CD4-positive, CD25-positive, alpha-beta regulatory T cell (primary cell): ENCODE measurements around the gene VPS33B. TPM values are rescaled to one million over a fixed set of nuclear protein-coding genes. Genes with fewer than 3 reads are reported as not detected.

Experiments
- ATAC-seq, 2 donors: fragments of 150-1000 bp; cut with Tn5 transposase; one replicate each; pipeline ENCODE4 v1.10.0; 2021; ENCODE audit warnings: low read depth in 2 of 2, moderate number of reproducible peaks in 2 of 2, moderate library complexity in 1 of 2
- DNase-seq, 3 donors: peaks; one replicate each; pipeline versions ENCODE4 v3.0.0 to v3.0.0-alpha.2; 2012 to 2022; ENCODE audit warnings: mixed read lengths in 1 of 3
- H3K27ac ChIP-seq: one replicate; pipeline ENCODE4 v1.7.0; 2013; ENCODE audit warnings: mild to moderate bottlenecking, low read length; ENCODE audit not compliant: insufficient read depth, poor library complexity, severe bottlenecking
- H3K27me3 ChIP-seq: one replicate; pipeline ENCODE4 v1.7.0; 2013; ENCODE audit warnings: low read length; ENCODE audit not compliant: control insufficient read depth, insufficient read depth
- H3K36me3 ChIP-seq: one replicate; pipeline ENCODE4 v1.7.0; 2013; ENCODE audit warnings: mild to moderate bottlenecking, low read length, moderate library complexity; ENCODE audit not compliant: control insufficient read depth, insufficient read depth
- H3K4me1 ChIP-seq: 2 replicates; pipeline ENCODE4 v1.7.0; 2013; ENCODE audit warnings: mild to moderate bottlenecking, low read length; ENCODE audit not compliant: insufficient read depth, control insufficient read depth, poor library complexity, severe bottlenecking
- H3K4me3 ChIP-seq: one replicate; pipeline ENCODE4 v1.7.0; 2013; ENCODE audit warnings: low read depth, mild to moderate bottlenecking, low read length, moderate library complexity
- H3K9me3 ChIP-seq, 2 experiments: 1 replicate in 1 of 2; 2 replicates in 1 of 2; pipeline ENCODE4 v1.7.0; 2013; ENCODE audit warnings: low read length in 2 of 2, mild to moderate bottlenecking in 1 of 2, moderate library complexity in 1 of 2; ENCODE audit not compliant: control insufficient read depth in 2 of 2
- H3K27ac Mint-ChIP-seq, 3 donors: one replicate each; pipeline ENCODE4 v1.8.0; 2020 to 2022; ENCODE audit warnings: mild to moderate bottlenecking in 3 of 3, mixed read lengths in 3 of 3, moderate library complexity in 2 of 3
- H3K27me3 Mint-ChIP-seq: one replicate; pipeline ENCODE4 v1.8.0; 2022; ENCODE audit warnings: mild to moderate bottlenecking, mixed read lengths
- H3K36me3 Mint-ChIP-seq: one replicate; pipeline ENCODE4 v1.8.0; 2020; ENCODE audit warnings: mixed read lengths
- H3K4me1 Mint-ChIP-seq, 4 donors: one replicate each; pipeline ENCODE4 v1.8.0; 2020 to 2022; ENCODE audit warnings: mixed read lengths in 4 of 4, mild to moderate bottlenecking in 1 of 4
- H3K4me3 Mint-ChIP-seq, 4 donors: one replicate each; pipeline ENCODE4 v1.8.0; 2020 to 2022; ENCODE audit warnings: mild to moderate bottlenecking in 4 of 4, mixed read lengths in 4 of 4, moderate library complexity in 3 of 4
- H3K9me3 Mint-ChIP-seq, 7 donors: one replicate each; pipeline ENCODE4 v1.8.0; 2020 to 2022; ENCODE audit warnings: mixed read lengths in 7 of 7, mild to moderate bottlenecking in 3 of 7, moderate library complexity in 2 of 7
- polyA plus RNA-seq, 4 donors: library from polyadenylated mRNA; unstranded; fragments of 300-500 nt; fragmentation: Illumina TruSeq; gene quantifications; one replicate each; pipeline ENCODE4 v1.2.3, GENCODE V29; 2021
- total RNA-seq: library from RNA; stranded (reverse); gene quantifications from one replicate; pipeline ENCODE4 v1.2.3, GENCODE V29; 2022

VPS33B gene
- total and polyA plus RNA-seq, 5 donors from 2014 or later, result 5.5 to 22.2 (median 9.4) TPM

DNA sequence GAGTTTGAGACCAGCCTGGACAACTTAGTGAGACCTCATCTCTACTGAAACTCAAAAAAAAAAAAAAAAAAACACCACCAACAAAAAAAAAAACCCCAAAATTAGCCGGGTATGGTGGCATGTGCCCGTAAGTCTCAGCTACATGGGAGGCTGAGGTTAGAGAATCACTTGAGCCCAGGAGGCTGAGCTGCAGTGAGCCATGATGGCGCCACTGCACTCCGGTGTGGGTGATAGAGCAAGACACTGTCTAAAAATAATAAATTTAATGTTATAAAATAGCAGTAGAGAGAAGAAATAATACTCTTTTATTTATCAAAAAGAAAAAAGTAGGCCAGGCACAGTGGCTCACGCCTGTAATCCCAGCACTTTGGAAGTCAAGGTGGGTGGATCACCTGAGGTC is 50.3 kb downstream of the VPS33B start:
- Histone ChIP-seq H3K27me3 (no peaks in the 10 kb centered on the region), H3K36me3 (peaks cover 42% of the 10 kb centered on the region), H3K9me3 (no peaks in the 10 kb centered on the region), H3K4me1 (no peaks in the 10 kb centered on the region), H3K27ac (no peak overlapping the region), H3K4me3 (no peak overlapping the region)
- peaks cover 19% of the 10 kb centered on the region for H3K36me3 Mint-ChIP-seq
- no peak overlapping the region for H3K27ac Mint-ChIP-seq
- H3K9me3 Mint-ChIP-seq, result no peaks in the 10 kb centered on the region
- no peak overlapping the region for H3K4me3 Mint-ChIP-seq
- peaks cover 0 to 5% (median 0%) of the 10 kb centered on the region in 4 donors for H3K4me1 Mint-ChIP-seq
- ATAC-seq, result no peak
- H3K27me3 Mint-ChIP-seq, result no peaks in the 10 kb centered on the region
- no peak for DNase-seq

DNA sequence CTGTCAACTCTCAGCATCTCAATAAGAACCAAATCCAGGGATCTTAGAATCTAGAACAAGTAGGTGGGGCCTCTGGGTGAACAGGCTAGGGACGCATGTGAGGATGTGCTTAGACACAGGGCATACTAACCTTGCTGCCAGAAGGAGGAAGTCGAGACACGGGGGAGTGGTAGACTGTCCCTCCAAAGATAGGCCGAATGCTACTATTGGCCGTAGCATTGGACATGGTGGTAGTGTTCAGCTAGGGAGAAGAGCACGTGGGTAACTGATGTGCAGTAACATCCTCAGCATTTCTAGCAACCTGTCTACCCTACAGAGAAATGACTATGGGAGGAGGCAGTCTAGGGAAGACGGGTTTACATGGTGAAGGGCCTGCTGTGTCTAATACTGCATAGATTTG is 52.1 kb downstream of the VPS33B start:
- H3K4me1 Mint-ChIP-seq, result peaks cover 0 to 5% (median under 1%) of the 10 kb centered on the region in 4 donors
- no peak overlapping the region for H3K27ac Mint-ChIP-seq
- Histone ChIP-seq H3K27me3 (no peaks in the 10 kb centered on the region), H3K9me3 (no peaks in the 10 kb centered on the region), H3K4me3 (no peak overlapping the region), H3K27ac (no peak overlapping the region), H3K4me1 (no peaks in the 10 kb centered on the region), H3K36me3 (peaks cover 44% of the 10 kb centered on the region)
- H3K9me3 Mint-ChIP-seq, result no peaks in the 10 kb centered on the region
- DNase-seq, result no peak
- no peaks in the 10 kb centered on the region for H3K27me3 Mint-ChIP-seq
- H3K36me3 Mint-ChIP-seq, result peaks cover 31% of the 10 kb centered on the region
- H3K4me3 Mint-ChIP-seq, result no peak overlapping the region
- ATAC-seq, result no peak

DNA sequence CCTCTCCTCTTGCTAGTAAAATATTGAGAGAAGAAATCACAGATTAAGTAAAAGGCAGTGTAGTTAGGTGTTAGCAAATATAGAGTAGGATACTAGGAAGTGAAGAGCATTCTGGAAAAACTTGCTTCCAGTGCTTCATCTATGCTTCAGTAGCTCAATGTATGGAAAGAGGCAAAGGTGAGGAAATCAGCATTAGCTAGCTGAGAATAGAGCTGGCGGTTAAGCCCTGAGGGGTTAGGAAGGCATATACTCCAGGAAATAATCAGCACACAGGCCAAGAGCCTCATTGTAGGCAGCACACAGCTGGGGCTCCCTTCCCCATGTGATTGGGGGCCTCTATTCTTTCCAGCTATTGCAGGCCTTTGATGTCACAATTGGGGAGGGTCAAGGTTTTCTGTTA is 54.0 kb downstream of the VPS33B start:
- Histone ChIP-seq H3K4me3 (no peak overlapping the region), H3K27ac (no peak overlapping the region), H3K9me3 (no peaks in the 10 kb centered on the region), H3K4me1 (no peaks in the 10 kb centered on the region), H3K27me3 (no peaks in the 10 kb centered on the region), H3K36me3 (peaks cover 34% of the 10 kb centered on the region)
- peaks cover 0 to 5% (median under 1%) of the 10 kb centered on the region in 4 donors for H3K4me1 Mint-ChIP-seq
- no peaks in the 10 kb centered on the region for H3K27me3 Mint-ChIP-seq
- H3K9me3 Mint-ChIP-seq, result no peaks in the 10 kb centered on the region
- DNase-seq (no peak), ATAC-seq (no peak)
- peaks cover 23% of the 10 kb centered on the region for H3K36me3 Mint-ChIP-seq
- no peak overlapping the region for H3K4me3 Mint-ChIP-seq
- H3K27ac Mint-ChIP-seq, result no peak overlapping the region

DNA sequence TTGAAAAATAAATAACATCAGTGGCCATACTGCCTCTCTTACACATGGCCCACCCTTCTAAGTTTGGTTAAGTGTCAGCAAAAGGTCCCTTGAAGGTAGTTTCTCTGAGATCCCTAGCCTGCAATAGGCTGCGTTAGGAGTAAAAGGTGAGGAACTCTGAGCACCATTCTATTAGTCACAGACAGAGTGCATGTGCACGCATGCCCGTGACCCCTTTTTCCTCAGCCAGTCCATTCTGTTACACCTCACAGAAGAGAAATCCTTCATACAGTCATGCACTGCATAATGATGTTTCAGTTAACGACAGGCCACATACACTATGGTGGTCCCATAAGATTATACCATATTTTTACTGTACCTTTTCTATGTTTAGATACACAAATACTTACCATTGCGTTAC is 55.2 kb downstream of the VPS33B start:
- ATAC-seq (no peak), DNase-seq (no peak)
- Histone ChIP-seq H3K27me3 (no peaks in the 10 kb centered on the region), H3K27ac (no peak overlapping the region), H3K36me3 (peaks cover 35% of the 10 kb centered on the region), H3K4me3 (no peak overlapping the region), H3K9me3 (no peaks in the 10 kb centered on the region), H3K4me1 (no peaks in the 10 kb centered on the region)
- Mint-ChIP-seq H3K4me3 (no peak overlapping the region), H3K27me3 (no peaks in the 10 kb centered on the region), H3K27ac (peak overlapping the region in 1 of 3 donors; percentile 49), H3K36me3 (peaks cover 23% of the 10 kb centered on the region), H3K4me1 (peaks cover 0 to 5% (median 1%) of the 10 kb centered on the region in 4 donors), H3K9me3 (no peaks in the 10 kb centered on the region)

DNA sequence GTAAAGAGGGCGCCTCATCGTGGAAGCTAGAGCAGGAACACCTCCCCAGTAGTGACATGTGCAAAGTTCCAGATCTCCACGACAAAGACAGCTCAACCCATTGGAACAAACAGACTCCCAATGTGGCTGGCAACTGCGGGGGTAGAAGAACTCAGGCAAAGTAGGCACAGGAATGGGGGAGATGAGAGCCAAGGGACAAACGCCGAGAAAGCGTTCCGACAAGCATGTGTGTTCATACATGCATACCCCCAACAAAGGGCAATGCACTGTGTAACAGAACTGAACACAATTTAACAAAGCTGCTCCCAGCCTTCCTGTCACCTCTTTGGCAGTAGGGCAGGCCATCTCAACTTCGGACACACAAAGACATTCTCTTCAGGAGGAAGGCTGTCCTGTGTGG is 56.1 kb downstream of the VPS33B start:
- no peak overlapping the region for H3K4me3 Mint-ChIP-seq
- Histone ChIP-seq H3K36me3 (peaks cover 44% of the 10 kb centered on the region), H3K4me3 (no peak overlapping the region), H3K4me1 (no peaks in the 10 kb centered on the region), H3K27me3 (no peaks in the 10 kb centered on the region), H3K27ac (no peak overlapping the region), H3K9me3 (no peaks in the 10 kb centered on the region)
- H3K36me3 Mint-ChIP-seq, result peaks cover 32% of the 10 kb centered on the region
- H3K9me3 Mint-ChIP-seq, result no peaks in the 10 kb centered on the region
- ATAC-seq (no peak), DNase-seq (no peak)
- H3K27ac Mint-ChIP-seq, result peak overlapping the region in 2 of 3 donors; percentile 6 to 10
- H3K4me1 Mint-ChIP-seq, result peaks cover 0 to 5% (median 2%) of the 10 kb centered on the region in 4 donors
- H3K27me3 Mint-ChIP-seq, result no peaks in the 10 kb centered on the region

DNA sequence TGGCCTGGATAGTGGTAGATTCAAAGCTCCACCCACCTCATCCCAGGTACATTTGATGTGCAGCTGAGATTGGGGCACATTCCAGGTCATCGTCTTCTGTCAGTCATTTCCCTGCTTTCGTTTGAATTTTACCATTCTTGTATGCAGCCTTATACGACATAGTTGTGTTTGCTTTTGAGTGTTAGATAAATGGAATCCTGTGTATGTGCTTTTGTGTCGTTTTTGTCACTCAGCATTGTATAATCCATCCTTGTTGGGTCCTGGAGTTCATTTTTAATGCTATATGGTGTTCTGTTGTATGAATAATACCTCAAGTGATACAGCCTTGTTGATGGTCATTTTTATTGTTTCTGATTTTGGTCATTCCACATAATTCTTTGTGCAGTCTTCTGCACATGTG is 60.4 kb downstream of the VPS33B start:
- H3K9me3 Mint-ChIP-seq, result no peaks in the 10 kb centered on the region
- DNase-seq, result no peak
- H3K27ac ChIP-seq, result no peak overlapping the region
- H3K36me3 Mint-ChIP-seq, result peaks cover 33% of the 10 kb centered on the region
- H3K4me1 ChIP-seq, result peaks cover under 1% of the 10 kb centered on the region
- H3K9me3 ChIP-seq, result no peaks in the 10 kb centered on the region
- peaks cover 33% of the 10 kb centered on the region for H3K36me3 ChIP-seq
- H3K27ac Mint-ChIP-seq, result peak overlapping the region in 1 of 3 donors; percentile 78
- H3K27me3 ChIP-seq, result no peaks in the 10 kb centered on the region
- peak overlapping the region in 2 of 4 donors; percentile 38 to 49 for H3K4me3 Mint-ChIP-seq
- ATAC-seq, result no peak
- H3K4me3 ChIP-seq, result no peak overlapping the region
- H3K27me3 Mint-ChIP-seq, result no peaks in the 10 kb centered on the region
- peaks cover 0 to 10% (median 1%) of the 10 kb centered on the region in 4 donors for H3K4me1 Mint-ChIP-seq

DNA sequence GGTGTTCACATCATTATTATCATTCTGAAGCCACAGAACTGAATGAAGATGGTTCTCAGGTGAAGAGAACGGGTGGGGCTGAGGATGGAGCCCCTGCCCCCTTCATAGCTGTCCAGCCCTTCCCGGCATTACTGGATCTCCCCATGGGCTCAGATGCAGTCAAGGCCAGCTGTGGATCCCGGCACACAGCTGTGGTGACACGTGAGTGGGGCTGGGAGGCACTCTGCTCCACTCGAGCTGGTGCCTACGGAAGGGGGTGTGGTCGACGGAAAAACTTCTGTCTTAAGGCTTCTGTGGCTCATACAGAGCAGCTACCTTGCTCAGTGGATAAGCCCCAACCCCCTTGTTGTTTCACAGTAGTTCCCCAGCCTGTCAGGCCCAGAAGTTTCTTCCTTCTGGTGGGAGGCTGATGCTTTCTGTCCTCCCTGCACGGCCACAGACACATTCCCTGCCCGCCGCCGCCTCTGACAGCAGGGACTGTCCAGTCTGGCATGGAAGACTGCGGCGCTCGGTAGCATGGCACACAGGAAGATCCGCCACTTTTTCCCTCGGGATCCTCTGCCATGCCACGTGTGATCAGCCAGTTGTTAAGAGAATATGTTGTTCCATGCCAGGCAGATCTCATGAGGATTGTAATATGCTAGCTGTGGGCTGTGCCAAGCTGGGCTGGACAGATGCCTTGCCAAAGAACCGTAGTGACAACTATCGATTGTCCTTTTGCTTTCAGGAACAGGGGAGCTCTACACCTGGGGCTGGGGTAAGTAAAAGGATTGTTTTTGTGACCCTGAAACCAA is 61.9 kb downstream of the VPS33B start:
- no peak for DNase-seq

DNA sequence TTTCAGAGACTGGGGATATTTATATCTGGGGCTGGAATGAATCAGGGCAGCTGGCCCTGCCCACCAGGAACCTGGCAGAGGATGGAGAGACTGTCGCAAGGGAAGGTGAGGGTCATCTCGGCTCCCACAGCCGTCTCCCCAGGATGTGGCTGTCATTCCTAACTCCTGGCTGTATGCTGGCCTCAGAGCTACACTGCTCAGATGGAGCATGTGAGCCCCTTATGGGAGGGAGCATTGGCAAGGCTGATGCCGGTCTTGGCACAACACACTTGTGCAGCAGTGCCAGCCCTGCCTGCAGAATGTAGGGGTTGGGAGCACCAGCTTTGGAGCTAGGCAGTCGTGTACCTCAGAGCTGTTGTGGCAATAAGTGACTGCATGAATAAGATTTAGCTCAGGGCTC is 62.5 kb downstream of the VPS33B start:
- Mint-ChIP-seq H3K4me3 (peak overlapping the region in 2 of 4 donors; percentile 39 to 61), H3K27me3 (no peaks in the 10 kb centered on the region), H3K36me3 (peaks cover 21% of the 10 kb centered on the region), H3K9me3 (no peaks in the 10 kb centered on the region), H3K4me1 (peaks cover 0 to 19% (median 6%) of the 10 kb centered on the region in 4 donors), H3K27ac (peak overlapping the region in 2 of 3 donors; percentile 25 to 37)
- Histone ChIP-seq H3K4me1 (peaks cover 20% of the 10 kb centered on the region), H3K9me3 (no peaks in the 10 kb centered on the region), H3K27ac (no peak overlapping the region), H3K4me3 (no peak overlapping the region), H3K27me3 (no peaks in the 10 kb centered on the region), H3K36me3 (peaks cover 28% of the 10 kb centered on the region)
- no peak for DNase-seq
- ATAC-seq, result no peak

More for the DNA sequence above, 61.9 kb downstream of the VPS33B start:
- no peaks in the 10 kb centered on the region for H3K9me3 ChIP-seq
- Mint-ChIP-seq H3K27me3 (no peaks in the 10 kb centered on the region), H3K9me3 (no peaks in the 10 kb centered on the region), H3K36me3 (peaks cover 21% of the 10 kb centered on the region), H3K27ac (peak overlapping the region in 1 of 3 donors; percentile 48), H3K4me1 (peaks cover 0 to 18% (median 6%) of the 10 kb centered on the region in 4 donors), H3K4me3 (no peak overlapping the region)
- H3K27ac ChIP-seq, result no peak overlapping the region
- H3K36me3 ChIP-seq, result peaks cover 28% of the 10 kb centered on the region
- H3K4me3 ChIP-seq, result no peak overlapping the region
- ATAC-seq, result no peak
- H3K4me1 ChIP-seq, result peaks cover 15% of the 10 kb centered on the region
- no peaks in the 10 kb centered on the region for H3K27me3 ChIP-seq
